ENCODE data around the gene ELP2.
"Not testable (repeated sequence)": the region's sequence is repeated elsewhere in the genome, so short reads cannot be mapped to it uniquely, and the experiment has no call there.

Gene ELP2
- total RNA-seq = 137 to 138 reads per million in 2 donors

- DNase-seq = peak; percentile 92
Measured at GRCh38 chr18:36129300-36130038, at the start of gene ELP2, which contains the start of gene SLC39A6. Gene ELP2, plus strand, starts transcription at chr18:36129899. Its CDS starts 35 bp downstream, at chr18:36129934. Gene SLC39A6, minus strand, starts transcription at chr18:36129340. Its CDS starts 2,333 bp downstream, at chr18:36127007.

- DNase-seq = not testable (repeated sequence)
Measured at GRCh38 chr18:36081118-36081517, 48.6 kb upstream of the ELP2 start.

- no peak for DNase-seq
Measured at GRCh38 chr18:36083729-36084128, 46.0 kb upstream of the ELP2 start.

- no peak for DNase-seq
Measured at GRCh38 chr18:36085195-36085594, 44.5 kb upstream of the ELP2 start.

GRCh38 chr18:36086186-36086585, 43.5 kb upstream of the ELP2 start:
- DNase-seq = no peak

- no peak for DNase-seq
Measured at GRCh38 chr18:36088256-36088655, 41.4 kb upstream of the ELP2 start.

GRCh38 chr18:36089001-36089400, 40.7 kb upstream of the ELP2 start:
- no peak for DNase-seq

- not testable (repeated sequence) for DNase-seq
Measured at GRCh38 chr18:36092116-36092515, 37.6 kb upstream of the ELP2 start.

- no peak for DNase-seq
Measured at GRCh38 chr18:36094431-36094830, 35.3 kb upstream of the ELP2 start.

GRCh38 chr18:36095936-36096519, 33.7 kb upstream of the ELP2 start:
- no peak for DNase-seq

GRCh38 chr18:36096955-36097354, 32.7 kb upstream of the ELP2 start:
- no peak for DNase-seq

- no peak for DNase-seq
Measured at GRCh38 chr18:36099311-36099710, 30.4 kb upstream of the ELP2 start.

GRCh38 chr18:36101943-36102342, 27.8 kb upstream of the ELP2 start:
- DNase-seq = no peak

GRCh38 chr18:36104749-36105148, 24.9 kb upstream of the ELP2 start:
- DNase-seq = no peak

GRCh38 chr18:36107477-36107876, 22.2 kb upstream of the ELP2 start:
- no peak for DNase-seq

- no peak for DNase-seq
Measured at GRCh38 chr18:36108196-36108595, 21.5 kb upstream of the ELP2 start.

GRCh38 chr18:36108601-36109000, 21.1 kb upstream of the ELP2 start:
- no peak for DNase-seq

GRCh38 chr18:36109737-36110136, 20.0 kb upstream of the ELP2 start:
- DNase-seq = no peak

- DNase-seq = no peak
Measured at GRCh38 chr18:36112302-36112701, 17.4 kb upstream of the ELP2 start.

- DNase-seq = no peak
Measured at GRCh38 chr18:36114251-36114650, 15.4 kb upstream of the ELP2 start.

GRCh38 chr18:36114738-36115137, 15.0 kb upstream of the ELP2 start:
- no peak for DNase-seq

GRCh38 chr18:36116771-36117170, 12.9 kb upstream of the ELP2 start:
- not testable (repeated sequence) for DNase-seq

- no peak for DNase-seq
Measured at GRCh38 chr18:36120297-36120696, 9.4 kb upstream of the ELP2 start.

- DNase-seq = no peak
Measured at GRCh38 chr18:36124841-36125240, 4.9 kb upstream of the ELP2 start.

Data from T-helper 9 cell (primary cell).